ENCODE measurements around the gene OR6C65.
"Not testable (repeated sequence)": the region's sequence is repeated elsewhere in the genome, so short reads cannot be mapped to it uniquely, and the experiment has no call there.

DNA sequence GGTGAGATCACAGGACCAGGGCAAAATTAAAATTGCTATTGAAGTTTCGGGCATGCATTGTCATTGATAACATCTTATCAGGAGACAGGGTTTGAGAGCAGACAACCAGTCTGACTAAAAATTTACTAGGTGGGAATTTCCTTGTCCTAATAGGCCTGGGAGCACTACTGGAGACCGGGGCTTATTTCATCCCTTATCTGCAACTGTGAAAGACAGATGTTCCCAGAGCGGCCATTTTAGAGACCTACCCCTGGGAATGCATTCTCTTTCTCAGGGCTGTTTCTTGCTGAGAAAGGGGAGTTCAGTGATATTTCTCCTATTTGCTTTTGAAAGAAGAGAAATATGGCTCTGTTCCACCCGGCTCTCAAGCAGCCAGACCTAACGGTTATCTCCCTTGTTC lies 40.9 kb downstream of the OR6C65 start:
- not testable (repeated sequence) for TF ChIP-seq CTCF (IDR thresholded peaks at IDR 0.05 in 8 of 11, conservative IDR thresholded peaks at IDR 0.05 in 3 of 11); POLR2A (IDR thresholded peaks at IDR 0.05); POLR2AphosphoS5 (IDR thresholded peaks at IDR 0.05)
